Activated naive CD8-positive, alpha-beta T cell treated with anti-CD3 and anti-CD28 coated beads, Interleukin-2, amount 50 U/mL, for 24 hours (primary cell): ENCODE data around the gene CCDC170.

Experiments
- ATAC-seq: fragments of 150-1000 bp; cut with Tn5 transposase; one replicate; pipeline ENCODE4 v1.10.0; 2021
- DNase-seq: peaks from one replicate; pipeline ENCODE4 v3.0.0; 2021
- H3K27ac Mint-ChIP-seq: one replicate; pipeline ENCODE4 v1.8.0; 2021; ENCODE audit warnings: mild to moderate bottlenecking, mixed read lengths
- H3K27me3 Mint-ChIP-seq: one replicate; pipeline ENCODE4 v1.8.0; 2021; ENCODE audit warnings: mixed read lengths
- H3K36me3 Mint-ChIP-seq: one replicate; pipeline ENCODE4 v1.8.0; 2021; ENCODE audit warnings: low read depth, mixed read lengths
- H3K4me1 Mint-ChIP-seq: one replicate; pipeline ENCODE4 v1.8.0; 2021; ENCODE audit warnings: mixed read lengths
- H3K4me3 Mint-ChIP-seq: one replicate; pipeline ENCODE4 v1.8.0; 2021; ENCODE audit warnings: mild to moderate bottlenecking, moderate library complexity, mixed read lengths
- H3K9me3 Mint-ChIP-seq: one replicate; pipeline ENCODE4 v1.8.0; 2021; ENCODE audit warnings: mixed read lengths

CCDC170 gene

GRCh38 chr6:151546941-151547659 is 53.3 kb downstream of the CCDC170 start:
- peaks cover 4% of the 10 kb centered on the region for H3K9me3 Mint-ChIP-seq
- H3K4me3 Mint-ChIP-seq: no peak overlapping the region
- no peaks in the 10 kb centered on the region for H3K36me3 Mint-ChIP-seq
- ATAC-seq (no peak), DNase-seq (no peak)
- peaks cover 8% of the 10 kb centered on the region for H3K27me3 Mint-ChIP-seq
- no peak overlapping the region for H3K27ac Mint-ChIP-seq
- H3K4me1 Mint-ChIP-seq: no peaks in the 10 kb centered on the region

GRCh38 chr6:151548201-151548600 is 54.4 kb downstream of the CCDC170 start:
- Mint-ChIP-seq H3K9me3 (peaks cover 4% of the 10 kb centered on the region), H3K27ac (no peak overlapping the region), H3K36me3 (no peaks in the 10 kb centered on the region), H3K27me3 (peaks cover 8% of the 10 kb centered on the region), H3K4me1 (no peaks in the 10 kb centered on the region), H3K4me3 (no peak overlapping the region)
- DNase-seq (no peak), ATAC-seq (no peak)

- H3K4me3 Mint-ChIP-seq: no peak overlapping the region
- DNase-seq (no peak), ATAC-seq (no peak)
- H3K36me3 Mint-ChIP-seq: no peaks in the 10 kb centered on the region
- peaks cover 8% of the 10 kb centered on the region for H3K27me3 Mint-ChIP-seq
- no peaks in the 10 kb centered on the region for H3K4me1 Mint-ChIP-seq
- no peak overlapping the region for H3K27ac Mint-ChIP-seq
- H3K9me3 Mint-ChIP-seq: peaks cover 4% of the 10 kb centered on the region
These were observed 56.0 kb downstream of the CCDC170 start for GRCh38 chr6:151549790-151550189.

- no peaks in the 10 kb centered on the region for H3K4me1 Mint-ChIP-seq
- peaks cover 4% of the 10 kb centered on the region for H3K9me3 Mint-ChIP-seq
- DNase-seq (no peak), ATAC-seq (no peak)
- H3K27me3 Mint-ChIP-seq: peaks cover 8% of the 10 kb centered on the region
- no peaks in the 10 kb centered on the region for H3K36me3 Mint-ChIP-seq
- H3K27ac Mint-ChIP-seq: no peak overlapping the region
- no peak overlapping the region for H3K4me3 Mint-ChIP-seq
These were observed 56.8 kb downstream of the CCDC170 start for GRCh38 chr6:151550618-151551017.

GRCh38 chr6:151551223-151551857 is 57.5 kb downstream of the CCDC170 start:
- ATAC-seq (no peak), DNase-seq (no peak)
- no peak overlapping the region for H3K27ac Mint-ChIP-seq
- H3K4me1 Mint-ChIP-seq: no peaks in the 10 kb centered on the region
- H3K36me3 Mint-ChIP-seq: no peaks in the 10 kb centered on the region
- H3K9me3 Mint-ChIP-seq: peaks cover 4% of the 10 kb centered on the region
- no peak overlapping the region for H3K4me3 Mint-ChIP-seq
- peaks cover 7% of the 10 kb centered on the region for H3K27me3 Mint-ChIP-seq

GRCh38 chr6:151553416-151554165 is 59.8 kb downstream of the CCDC170 start:
- Mint-ChIP-seq H3K9me3 (peaks cover 5% of the 10 kb centered on the region), H3K27me3 (no peaks in the 10 kb centered on the region), H3K4me3 (no peak overlapping the region), H3K27ac (no peak overlapping the region), H3K36me3 (no peaks in the 10 kb centered on the region), H3K4me1 (no peaks in the 10 kb centered on the region)
- ATAC-seq (no peak), DNase-seq (no peak)

GRCh38 chr6:151561238-151561637 is 67.4 kb downstream of the CCDC170 start:
- no peak overlapping the region for H3K27ac Mint-ChIP-seq
- no peak for ATAC-seq
- no peak for DNase-seq
- H3K4me3 Mint-ChIP-seq: no peak overlapping the region
- no peaks in the 10 kb centered on the region for H3K36me3 Mint-ChIP-seq
- peaks cover 45% of the 10 kb centered on the region for H3K9me3 Mint-ChIP-seq
- peaks cover 4% of the 10 kb centered on the region for H3K27me3 Mint-ChIP-seq
- H3K4me1 Mint-ChIP-seq: no peaks in the 10 kb centered on the region

- Mint-ChIP-seq H3K4me1 (peaks cover 3% of the 10 kb centered on the region), H3K4me3 (no peak overlapping the region), H3K9me3 (peaks cover 36% of the 10 kb centered on the region), H3K36me3 (no peaks in the 10 kb centered on the region), H3K27me3 (peaks cover 7% of the 10 kb centered on the region), H3K27ac (no peak overlapping the region)
- DNase-seq (no peak), ATAC-seq (no peak)
These were observed 70.8 kb downstream of the CCDC170 start for GRCh38 chr6:151564654-151565053.

GRCh38 chr6:151565940-151566339 is 72.1 kb downstream of the CCDC170 start:
- ATAC-seq: no peak
- no peaks in the 10 kb centered on the region for H3K36me3 Mint-ChIP-seq
- no peak overlapping the region for H3K4me3 Mint-ChIP-seq
- peaks cover 24% of the 10 kb centered on the region for H3K9me3 Mint-ChIP-seq
- DNase-seq: no peak
- peaks cover 3% of the 10 kb centered on the region for H3K4me1 Mint-ChIP-seq
- peaks cover 5% of the 10 kb centered on the region for H3K27me3 Mint-ChIP-seq
- H3K27ac Mint-ChIP-seq: no peak overlapping the region

GRCh38 chr6:151566557-151566956 is 72.7 kb downstream of the CCDC170 start:
- H3K9me3 Mint-ChIP-seq: peaks cover 19% of the 10 kb centered on the region
- H3K4me1 Mint-ChIP-seq: peaks cover 3% of the 10 kb centered on the region
- DNase-seq (no peak), ATAC-seq (no peak)
- no peak overlapping the region for H3K4me3 Mint-ChIP-seq
- no peaks in the 10 kb centered on the region for H3K36me3 Mint-ChIP-seq
- peaks cover 5% of the 10 kb centered on the region for H3K27me3 Mint-ChIP-seq
- H3K27ac Mint-ChIP-seq: no peak overlapping the region

GRCh38 chr6:151576633-151577032 is 82.8 kb downstream of the CCDC170 start:
- DNase-seq: no peak
- H3K36me3 Mint-ChIP-seq: no peaks in the 10 kb centered on the region
- H3K27me3 Mint-ChIP-seq: no peaks in the 10 kb centered on the region
- no peak for ATAC-seq
- H3K4me1 Mint-ChIP-seq: no peaks in the 10 kb centered on the region
- H3K27ac Mint-ChIP-seq: no peak overlapping the region
- H3K4me3 Mint-ChIP-seq: no peak overlapping the region
- H3K9me3 Mint-ChIP-seq: no peaks in the 10 kb centered on the region

- ATAC-seq: no peak
- Mint-ChIP-seq H3K27me3 (no peaks in the 10 kb centered on the region), H3K4me3 (no peak overlapping the region), H3K4me1 (no peaks in the 10 kb centered on the region), H3K9me3 (peaks cover 2% of the 10 kb centered on the region), H3K27ac (no peak overlapping the region), H3K36me3 (no peaks in the 10 kb centered on the region)
- DNase-seq: no peak
These were observed 83.4 kb downstream of the CCDC170 start for GRCh38 chr6:151577257-151577656.

GRCh38 chr6:151585741-151586140 is 91.9 kb downstream of the CCDC170 start:
- DNase-seq (no peak), ATAC-seq (no peak)
- Mint-ChIP-seq H3K36me3 (no peaks in the 10 kb centered on the region), H3K4me1 (no peaks in the 10 kb centered on the region), H3K4me3 (no peak overlapping the region), H3K9me3 (peaks cover 7% of the 10 kb centered on the region), H3K27me3 (peaks cover 9% of the 10 kb centered on the region), H3K27ac (no peak overlapping the region)

- H3K4me3 Mint-ChIP-seq: no peak overlapping the region
- no peak overlapping the region for H3K27ac Mint-ChIP-seq
- peaks cover 16% of the 10 kb centered on the region for H3K9me3 Mint-ChIP-seq
- no peaks in the 10 kb centered on the region for H3K4me1 Mint-ChIP-seq
- DNase-seq (no peak), ATAC-seq (no peak)
- H3K36me3 Mint-ChIP-seq: no peaks in the 10 kb centered on the region
- H3K27me3 Mint-ChIP-seq: peaks cover 9% of the 10 kb centered on the region
These were observed 95.8 kb downstream of the CCDC170 start for GRCh38 chr6:151589667-151590066.

- Mint-ChIP-seq H3K27ac (no peak overlapping the region), H3K9me3 (peaks cover 16% of the 10 kb centered on the region), H3K4me3 (no peak overlapping the region), H3K4me1 (no peaks in the 10 kb centered on the region), H3K36me3 (no peaks in the 10 kb centered on the region), H3K27me3 (peaks cover 9% of the 10 kb centered on the region)
- ATAC-seq (no peak), DNase-seq (no peak)
These were observed 96.9 kb downstream of the CCDC170 start for GRCh38 chr6:151590742-151591141.
